GM18519 (cell line): ENCODE results near the gene MYO5A.
A peak's percentile ranks its signal among the peaks of the same experiment; 100 is the strongest.
"Not testable (repeated sequence)": the region's sequence is repeated elsewhere in the genome, so short reads cannot be mapped to it uniquely, and the experiment has no call there.

ENCODE experiments used
- ATAC-seq: cut with Tn5 transposase; IDR thresholded peaks from one replicate; pipeline ENCODE4 v1.9.1; 2021; ENCODE audit warnings: mild to moderate bottlenecking, moderate library complexity; ENCODE audit not compliant: unreplicated experiment, low FRiP score

Gene MYO5A

DNA sequence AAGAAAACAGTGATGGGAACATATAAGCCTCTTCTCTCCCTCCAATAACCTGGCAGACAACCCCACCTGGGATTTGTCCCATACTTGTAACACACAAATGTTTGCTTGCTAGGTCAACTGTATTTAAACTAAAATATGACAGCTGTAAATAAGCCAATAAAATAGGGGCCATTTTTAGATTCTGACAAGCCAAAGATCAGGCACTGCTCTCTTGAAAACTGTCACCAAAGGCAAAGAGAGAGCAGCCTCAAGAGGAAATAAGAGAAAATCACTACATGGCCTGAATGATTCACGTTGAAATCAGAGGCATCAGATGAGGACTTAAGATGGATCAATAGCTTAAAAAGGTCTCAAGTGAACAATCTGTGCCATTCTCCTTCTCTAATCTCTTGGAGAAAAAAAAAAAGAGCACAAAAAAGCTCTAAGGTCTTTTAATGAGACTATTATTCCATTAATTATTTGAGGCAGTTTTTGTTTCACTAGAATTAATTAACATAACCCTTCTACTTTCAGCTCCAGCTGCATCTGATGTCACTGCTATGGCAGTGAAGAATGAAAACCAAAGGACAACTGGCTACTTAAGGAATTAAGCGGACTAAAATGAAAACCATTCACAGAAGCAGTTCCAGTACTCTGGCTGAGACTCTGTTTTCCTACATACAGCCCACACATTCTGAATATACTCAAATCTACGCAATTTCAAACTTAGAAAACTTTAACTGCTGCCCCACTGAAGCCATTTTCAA is 19.0 kb downstream of the MYO5A start:
- ATAC-seq, result no peak

DNA sequence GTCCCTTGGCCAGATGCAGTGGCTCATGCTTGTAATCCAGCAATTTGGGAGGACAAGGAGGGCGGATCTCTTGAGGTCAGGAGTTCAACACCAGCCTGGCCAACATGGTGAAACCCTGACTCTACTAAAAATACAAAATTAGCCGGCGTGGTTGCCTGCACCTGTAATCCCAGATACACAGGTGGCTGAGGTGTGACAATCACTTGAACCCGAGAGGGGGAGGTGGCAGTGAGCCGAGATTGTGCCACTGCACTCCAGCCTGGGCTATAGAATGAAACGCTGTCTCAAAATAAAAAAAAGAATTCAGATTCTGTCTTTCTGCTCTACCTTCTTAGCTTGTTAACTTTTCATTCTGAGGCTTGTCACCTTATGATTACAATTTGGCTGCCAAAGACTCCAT is 22.1 kb downstream of the MYO5A start:
- ATAC-seq, result no peak

DNA sequence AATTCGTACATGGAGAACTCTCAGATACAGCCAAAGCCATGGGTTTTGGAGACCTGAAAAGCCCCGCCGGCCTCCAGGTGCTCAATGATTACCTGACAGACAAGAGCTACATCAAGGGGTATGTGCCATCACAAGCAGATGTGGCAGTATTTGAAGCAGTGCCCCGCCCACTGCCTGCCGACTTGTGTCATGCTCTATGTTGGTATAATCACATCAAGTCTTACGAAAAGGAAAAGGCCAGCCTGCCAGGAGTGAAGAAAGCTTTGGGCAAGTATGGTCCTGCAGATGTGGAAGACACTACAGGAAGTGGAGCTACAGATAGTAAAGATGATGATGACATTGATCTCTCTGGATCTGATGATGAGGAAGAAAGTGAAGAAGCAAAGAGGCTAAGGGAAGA is 23.5 kb downstream of the MYO5A start:
- ATAC-seq, result no peak

DNA sequence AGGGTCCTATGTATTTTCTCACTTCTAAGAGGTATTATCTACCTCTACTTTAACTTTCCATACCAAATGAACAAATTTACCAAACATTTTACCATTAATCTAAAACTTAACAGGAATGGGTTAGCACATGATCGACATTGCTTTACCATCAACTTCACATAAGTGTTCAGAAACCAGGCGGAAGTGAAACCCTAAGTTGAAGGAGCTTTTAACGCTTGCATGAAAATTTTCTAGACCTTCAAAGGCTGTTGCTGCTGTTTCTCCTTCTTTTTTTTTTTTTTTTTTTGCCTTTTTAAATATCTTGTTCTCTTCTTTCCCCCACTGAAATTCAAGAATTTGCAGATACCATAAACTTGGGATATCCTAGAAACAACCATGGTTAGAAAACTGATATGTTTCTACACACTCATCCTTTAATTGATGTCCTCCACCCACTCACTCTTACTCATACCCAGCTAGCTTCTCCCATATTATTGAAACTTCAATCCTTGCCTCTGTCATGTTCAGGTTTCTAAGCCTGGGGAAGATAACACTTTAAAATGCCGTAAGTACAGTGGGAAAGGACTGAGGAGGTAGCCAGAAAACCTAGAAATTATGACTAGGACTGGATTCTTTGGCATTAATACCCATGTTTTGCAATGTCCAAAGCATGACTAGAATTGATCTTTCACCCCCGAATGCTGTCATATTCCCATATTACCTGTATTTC is 24.7 kb downstream of the MYO5A start:
- ATAC-seq, result peak; percentile 69

DNA sequence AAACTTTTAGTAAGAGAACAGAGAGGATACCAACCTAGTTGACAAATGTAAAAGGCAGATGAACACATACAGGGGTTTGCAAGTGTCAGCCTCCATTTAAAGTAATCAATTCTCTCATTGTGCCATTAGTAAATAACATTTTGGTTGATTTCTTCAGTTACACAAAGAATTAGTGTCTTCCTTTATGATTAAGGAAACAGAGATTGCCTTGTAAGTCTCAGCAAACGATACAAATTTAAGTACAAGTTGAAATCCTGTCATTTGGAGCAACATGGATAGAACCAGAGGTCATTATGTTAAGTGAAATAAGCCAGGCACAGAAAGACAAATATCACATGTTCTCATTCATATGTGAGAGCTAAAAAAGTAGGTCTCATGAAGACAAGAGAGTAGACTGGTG is 26.1 kb downstream of the MYO5A start:
- no peak for ATAC-seq

DNA sequence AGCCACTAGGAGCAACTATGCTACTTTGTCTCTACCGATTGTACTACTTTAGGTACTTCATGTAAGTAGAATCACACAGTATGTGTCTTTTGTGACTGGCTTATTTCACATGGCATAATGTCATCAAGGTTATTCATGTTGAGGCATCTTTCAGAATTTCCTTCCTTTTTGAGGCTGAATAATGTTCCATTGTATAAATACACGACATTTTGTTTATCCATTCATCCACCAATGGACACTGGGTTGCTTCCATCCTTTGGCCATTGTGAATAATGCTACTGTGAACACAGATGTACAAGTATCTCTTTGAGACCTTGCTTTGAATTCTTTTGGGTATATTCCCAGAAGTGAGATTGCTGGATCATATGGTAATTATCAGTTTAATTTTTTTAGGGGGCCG is 29.2 kb downstream of the MYO5A start:
- ATAC-seq, result no peak

DNA sequence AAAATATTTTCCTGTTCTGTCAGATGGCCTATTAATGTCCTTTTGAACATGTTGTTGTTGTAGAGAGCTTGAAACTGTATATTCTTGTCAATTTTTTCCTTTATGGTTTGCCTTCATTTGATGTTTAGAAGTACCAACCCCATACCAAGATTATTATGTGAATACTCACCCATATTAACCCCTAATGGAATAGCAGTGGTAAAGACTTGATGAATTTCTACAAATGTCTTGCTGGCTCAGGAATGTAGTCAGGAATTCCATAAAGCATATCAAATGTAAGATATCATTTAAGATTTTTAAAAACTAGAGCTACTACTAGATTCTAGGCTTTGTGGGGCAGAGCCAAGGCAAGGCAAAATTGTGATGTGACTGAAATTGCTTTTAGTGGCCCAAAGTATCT is 30.0 kb downstream of the MYO5A start:
- no peak for ATAC-seq

DNA sequence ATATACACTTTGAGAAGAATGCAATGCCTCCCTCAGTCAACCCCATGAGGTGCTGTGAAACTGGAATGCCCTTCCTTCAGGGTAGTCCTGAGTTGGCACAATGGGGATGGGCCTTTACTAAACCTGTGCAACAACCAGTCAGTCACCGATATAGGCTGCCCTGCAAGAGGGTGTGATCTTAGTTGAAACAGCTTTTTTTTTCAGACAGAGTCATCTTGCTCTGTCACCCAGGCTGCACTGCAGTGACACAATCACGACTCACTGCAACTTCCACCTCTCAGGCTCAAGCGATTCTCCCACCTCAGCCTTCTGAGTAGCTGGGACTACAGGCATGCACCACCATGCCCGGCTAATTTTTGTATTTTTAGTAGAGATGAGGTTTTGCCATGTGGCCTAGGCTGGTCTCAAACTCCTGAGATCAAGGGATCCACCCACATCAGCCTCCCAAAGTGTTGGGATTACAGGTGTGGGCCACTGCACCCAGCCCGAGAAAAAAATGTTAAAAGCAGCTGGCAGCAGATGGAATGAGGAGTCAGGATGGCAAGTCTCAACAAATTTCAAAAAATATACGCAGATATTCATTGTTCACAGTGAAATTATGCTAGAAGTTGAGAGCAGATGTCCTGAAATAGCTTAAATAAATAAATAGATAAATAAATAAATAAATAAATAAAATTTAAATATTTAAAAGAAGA is 31.8 kb downstream of the MYO5A start:
- ATAC-seq, result no peak

DNA sequence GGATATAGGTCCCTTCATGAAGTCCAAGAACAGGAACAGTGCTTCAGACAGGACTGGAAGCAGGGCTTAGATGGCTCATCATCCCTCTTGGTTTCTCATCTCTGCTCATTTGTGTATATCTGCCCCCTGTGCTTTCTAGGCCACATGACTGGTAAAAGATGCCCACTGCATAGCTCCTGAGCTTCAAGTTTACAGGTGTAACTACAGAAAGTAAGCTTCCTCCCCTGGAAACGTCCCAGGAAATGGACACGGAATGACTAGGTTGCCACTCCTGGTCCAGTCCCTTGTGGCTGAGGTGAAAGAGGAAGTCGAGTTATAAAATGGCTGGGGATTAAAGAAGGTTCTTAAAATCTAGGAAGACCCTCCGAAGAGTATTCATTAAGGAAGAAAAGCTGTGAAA is 32.5 kb downstream of the MYO5A start:
- no peak for ATAC-seq

DNA sequence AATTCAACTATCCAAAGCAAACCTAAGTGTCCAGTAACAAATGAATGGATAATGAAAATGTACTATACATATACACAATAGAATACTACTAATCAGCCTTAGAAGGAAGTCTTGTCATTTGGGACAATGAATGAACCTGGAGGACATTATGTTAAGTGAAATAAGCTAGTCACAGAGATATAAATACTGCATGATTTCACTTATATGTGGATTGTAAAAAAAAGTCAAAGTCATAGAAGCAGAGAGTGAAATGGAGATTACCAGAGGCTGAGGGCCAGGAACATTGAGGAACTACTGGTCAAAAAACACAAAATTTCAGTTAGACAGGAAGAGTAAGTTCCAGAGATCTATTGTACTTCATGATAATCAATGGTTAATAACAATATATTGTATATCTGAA is 33.6 kb downstream of the MYO5A start:
- ATAC-seq, result no peak

DNA sequence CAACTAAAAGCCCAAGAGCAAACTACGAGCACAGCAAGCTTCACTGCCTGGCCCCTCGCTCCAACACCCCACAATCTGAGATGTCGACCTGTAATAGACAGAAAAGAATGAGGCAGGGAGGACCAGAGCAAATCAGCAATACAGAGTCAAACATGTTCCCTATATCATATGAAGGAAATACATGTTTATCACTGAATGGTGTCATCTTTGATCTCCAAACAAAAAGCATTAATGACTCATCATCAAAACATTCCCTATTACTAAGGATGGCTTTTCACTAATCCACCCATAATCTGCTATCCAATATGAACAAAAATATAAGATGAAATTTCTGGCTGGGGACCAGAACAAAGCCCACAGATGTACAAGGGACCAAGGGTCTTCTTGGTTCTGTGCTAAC is 34.7 kb downstream of the MYO5A start:
- no peak for ATAC-seq

DNA sequence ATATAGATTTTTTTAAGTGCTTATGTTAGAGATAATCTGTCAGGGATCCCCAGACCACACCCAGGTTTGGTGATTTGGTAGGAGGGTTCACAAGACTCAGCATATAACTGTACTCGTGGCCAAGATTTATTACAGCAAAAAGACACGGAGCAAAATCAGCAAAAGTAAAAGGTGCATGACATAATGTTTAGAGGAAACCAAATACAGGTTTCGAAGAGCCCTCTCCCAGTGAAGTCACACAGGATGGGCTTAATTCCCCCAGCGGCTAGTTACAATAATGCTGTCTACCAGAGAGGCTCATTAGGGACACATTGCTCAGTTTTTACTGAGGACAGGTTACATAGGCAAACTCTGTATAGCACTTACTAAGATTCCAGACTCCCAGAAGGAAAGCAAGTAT is 36.5 kb downstream of the MYO5A start:
- ATAC-seq, result no peak

DNA sequence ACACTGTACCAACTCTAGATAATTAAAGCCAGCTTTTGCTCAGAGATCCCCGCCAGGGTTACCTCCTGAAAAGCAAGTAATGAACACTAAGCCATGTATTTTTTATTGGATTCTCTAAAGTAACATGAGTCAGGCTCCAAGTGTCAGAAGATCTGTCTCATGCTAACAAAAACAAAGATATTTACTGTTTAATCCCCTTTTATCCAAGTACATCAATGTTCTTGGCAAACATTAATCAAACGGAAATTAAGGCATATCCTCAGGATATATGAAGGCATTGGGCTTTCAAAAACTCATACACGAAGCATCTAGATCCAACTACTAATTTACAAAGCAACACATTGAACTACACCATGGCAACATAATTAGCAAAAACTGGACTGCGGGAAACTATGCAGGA is 37.2 kb downstream of the MYO5A start:
- no peak for ATAC-seq

DNA sequence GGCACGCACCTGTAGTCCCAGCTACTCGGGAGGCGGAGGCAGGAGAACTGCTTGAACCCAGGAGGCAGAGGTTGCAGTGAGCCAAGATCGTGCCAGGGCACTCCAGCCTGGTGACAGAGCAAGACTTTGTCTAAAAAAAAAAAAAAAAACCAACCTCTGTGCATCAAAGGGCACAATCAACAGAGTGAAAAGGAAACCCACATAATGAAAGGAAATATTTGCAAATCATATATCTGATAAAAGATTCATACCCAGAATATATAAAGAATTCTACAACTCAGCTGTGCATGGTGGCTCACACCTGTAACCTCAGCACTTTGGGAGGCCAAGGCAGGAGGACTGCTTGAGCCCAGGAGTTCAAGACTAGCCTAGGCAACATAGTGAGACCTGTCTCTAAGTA is 39.2 kb downstream of the MYO5A start:
- not testable (repeated sequence) for ATAC-seq

DNA sequence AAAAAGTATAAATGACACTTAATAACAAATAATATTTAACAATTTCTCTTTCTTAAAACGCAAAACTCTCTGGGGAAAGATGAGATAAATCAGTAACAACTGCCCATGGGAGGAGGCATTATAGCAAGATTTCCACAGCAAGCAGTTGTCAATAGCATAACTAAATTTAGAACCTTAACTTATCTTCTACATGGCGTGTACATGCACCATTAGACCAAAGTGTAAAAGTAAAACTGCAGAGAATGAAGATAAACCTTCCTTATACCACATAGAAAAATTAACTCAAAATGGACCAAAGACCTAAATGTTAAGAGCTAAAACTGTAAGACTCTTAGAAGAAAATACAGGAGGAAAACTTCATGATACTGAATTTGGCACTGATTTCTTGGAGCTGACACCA is 39.9 kb downstream of the MYO5A start:
- no peak for ATAC-seq

DNA sequence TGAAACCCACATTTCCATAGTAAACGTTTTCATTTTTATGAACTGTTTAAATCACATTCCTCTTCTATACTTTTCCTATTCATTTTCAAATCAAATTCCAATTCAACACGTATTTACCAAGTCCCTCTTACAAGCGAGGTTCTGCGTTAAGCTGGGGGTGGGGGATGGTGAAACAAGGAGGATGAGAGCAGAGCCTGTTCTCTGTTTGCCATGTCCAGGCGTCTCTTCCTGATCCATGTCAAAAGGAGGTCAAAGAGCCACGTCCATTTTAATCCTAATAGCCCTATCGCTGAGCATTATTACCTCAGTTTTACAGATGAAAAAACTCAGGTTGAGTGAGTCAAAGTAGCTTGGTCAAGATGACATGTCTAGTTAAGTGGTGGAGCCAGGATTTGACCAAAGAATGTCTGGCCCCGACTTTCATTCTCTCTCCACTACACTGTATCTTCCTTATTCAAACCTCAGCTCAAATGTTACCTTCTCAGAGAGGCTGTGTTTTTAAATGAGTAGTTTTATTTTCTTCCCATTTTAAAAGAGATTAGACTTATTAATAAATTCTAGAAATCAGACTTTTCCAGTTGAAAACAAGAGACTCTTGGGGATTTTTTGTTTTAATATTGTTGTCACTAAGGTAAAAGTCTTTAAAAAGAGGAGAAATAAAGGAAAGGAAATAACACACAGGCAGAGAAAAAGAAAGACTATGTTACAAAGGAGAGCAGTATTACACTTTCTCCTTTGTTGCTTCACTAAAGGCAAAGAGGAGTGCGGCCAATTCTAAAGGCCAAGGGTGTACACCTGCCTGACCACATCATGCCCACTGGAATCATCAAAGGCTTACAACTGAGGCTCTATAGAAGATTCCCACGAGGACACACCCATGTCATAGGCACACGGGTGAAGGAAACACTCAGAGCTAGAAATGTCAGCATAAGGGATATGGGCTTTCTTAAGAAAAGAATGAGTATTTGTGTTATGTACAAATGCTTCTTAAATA is 42.4 kb downstream of the MYO5A start:
- no peak for ATAC-seq

DNA sequence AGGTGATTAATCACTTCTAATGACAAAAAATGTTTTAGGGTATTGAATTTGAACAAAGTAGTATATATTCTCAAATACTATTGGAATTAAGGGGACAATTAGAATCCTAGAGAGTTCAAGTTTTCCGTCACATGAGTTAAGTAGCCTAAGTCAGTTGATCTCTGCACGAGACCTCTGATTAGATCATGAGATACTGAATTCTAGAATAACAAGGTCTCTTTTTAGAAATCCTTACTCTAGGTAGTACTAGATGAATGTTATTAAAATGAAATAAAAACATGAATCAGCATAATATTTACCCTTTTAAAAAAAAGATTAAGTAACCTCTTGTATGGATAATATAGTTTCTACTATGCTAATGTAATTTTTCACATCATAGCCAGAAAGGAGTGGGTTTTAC is 43.4 kb downstream of the MYO5A start:
- no peak for ATAC-seq

DNA sequence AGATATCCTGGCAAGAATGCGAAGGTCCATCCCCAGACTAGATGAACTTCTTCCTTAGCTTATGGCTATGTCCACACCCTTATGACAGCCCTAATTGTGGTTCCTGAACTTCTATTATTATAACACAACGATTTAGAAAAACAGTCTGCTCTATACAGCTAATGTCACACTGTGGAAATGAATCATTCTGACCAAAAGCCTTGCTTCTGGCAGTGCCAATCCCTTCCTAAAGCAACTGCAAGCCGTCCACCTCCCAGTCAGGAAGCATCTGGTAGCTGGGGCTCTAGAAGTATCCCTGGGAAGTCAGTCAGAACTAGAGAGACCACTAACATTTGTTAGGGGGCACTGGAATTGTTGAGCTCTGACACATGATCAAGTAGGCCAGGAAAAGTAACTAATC is 45.0 kb downstream of the MYO5A start:
- ATAC-seq, result no peak

DNA sequence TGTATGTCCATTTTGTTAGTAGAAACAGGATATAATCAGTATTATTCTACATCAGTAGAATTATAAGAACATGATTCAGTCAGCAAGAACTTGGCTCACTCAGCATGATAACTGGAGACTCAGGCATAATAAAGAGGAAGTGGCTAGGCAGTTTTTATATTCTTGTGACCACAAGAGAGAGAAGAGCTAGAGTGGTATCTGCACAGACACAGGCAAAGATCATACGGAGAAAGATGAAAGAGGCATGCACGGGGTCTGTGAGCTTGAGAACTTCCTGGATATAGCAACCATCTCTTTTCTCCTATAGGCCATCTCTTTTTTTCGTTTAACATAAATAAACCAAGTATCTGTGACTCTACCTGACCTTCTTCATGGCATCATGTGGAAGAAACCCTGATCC is 46.8 kb downstream of the MYO5A start:
- peak; percentile 95 for ATAC-seq

DNA sequence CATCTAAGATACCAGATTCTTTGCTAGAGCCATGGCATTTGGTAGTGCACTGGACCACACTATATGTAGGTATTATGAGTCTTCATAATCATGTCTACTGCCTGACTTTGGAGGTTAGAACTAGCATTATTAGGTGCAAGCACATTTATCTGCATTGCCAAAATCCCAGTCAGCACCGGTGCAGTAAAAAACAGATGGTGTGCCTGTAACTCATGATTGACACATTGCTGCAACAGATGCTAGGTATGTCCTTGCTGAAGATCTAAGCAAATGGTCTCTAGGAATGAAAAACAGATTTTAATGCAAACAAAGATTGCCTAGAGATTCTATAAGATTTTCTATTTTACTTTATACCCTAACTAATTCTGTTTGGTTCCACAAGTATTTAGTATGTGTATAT is 47.7 kb downstream of the MYO5A start:
- ATAC-seq, result no peak

DNA sequence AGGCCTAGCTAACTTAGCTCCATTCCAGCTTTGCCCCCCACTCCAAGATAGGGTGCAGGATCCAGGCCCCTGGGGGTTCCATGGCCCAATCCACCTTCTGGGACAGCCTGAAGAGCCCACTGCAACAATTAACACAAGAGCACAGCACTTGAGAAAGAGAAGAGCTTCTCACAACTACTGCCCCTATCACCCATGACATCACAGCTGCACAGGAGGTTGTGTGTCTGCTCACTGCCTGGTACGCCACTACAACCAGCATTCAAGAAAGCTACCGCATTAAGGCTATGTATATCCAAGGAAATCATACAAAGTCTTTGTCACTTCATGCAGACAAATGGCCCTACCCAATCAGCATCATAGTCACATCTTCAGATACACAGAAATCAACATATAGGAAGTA is 62.0 kb downstream of the MYO5A start:
- no peak for ATAC-seq
